HCT116 (cell line): ENCODE measurements around the gene TMEM101. TPM values are rescaled to one million over a fixed set of nuclear protein-coding genes. Genes with fewer than 3 reads are reported as not detected.

Experiments
- ATAC-seq: fragments of 200-7000 bp; cut with Tn5 transposase; 2 replicates; pipeline ENCODE4 v1.9.1; 2020; ENCODE audit warnings: mild to moderate bottlenecking, moderate library complexity
- BruUV-seq: library from RNA; stranded (reverse); fragments of 400-500 nt; replicated peaks from 2 replicates; lab custom pipeline; 2021; lab: Mats Ljungman, UMichigan
- CTCF ChIA-PET: fragments of 300-600 bp; sonication (Branson Sonifier 250); formaldehyde crosslinking; loops from one replicate; lab custom pipeline; 2021; ENCODE audit warnings: antibody characterized with exemption; lab: Charles Lee
- POLR2A ChIA-PET: fragments of 300-600, 350-600 bp; sonication (Branson Sonifier 250); formaldehyde crosslinking; loops from one replicate; lab custom pipeline; 2021; ENCODE audit warnings: antibody characterized with exemption; lab: Charles Lee
- RAD21 ChIA-PET, 2 experiments: fragments of 300-600 bp; sonication (Branson Sonifier 250); formaldehyde crosslinking; loops; one replicate each; lab custom pipeline; 2023; ENCODE audit warnings: low total read pairs in 2 of 2; ENCODE audit not compliant: uncharacterized antibody in 2 of 2, unreplicated experiment in 2 of 2, low non-redundant PET in 1 of 2; lab: Charles Lee
- DNase-seq: peaks from one replicate; pipeline ENCODE4 v3.0.0-alpha.2; 2010; ENCODE audit warnings: low read depth, low spot score
- H2AFZ ChIP-seq: fragments of 200-600 bp; shearing (Covaris generic), sonication (generic); 2 replicates; pipeline ENCODE4 v1.6.1; 2017; ENCODE audit warnings: low read depth, mixed run types, mixed read lengths, antibody characterized with exemption, low read length; ENCODE audit not compliant: poor library complexity, severe bottlenecking
- H3K27ac ChIP-seq: 2 replicates; pipeline ENCODE4 v1.5.1; 2012; ENCODE audit warnings: low read depth, low read length
- H3K27me3 ChIP-seq: fragments of 200-600 bp; sonication (generic); 2 replicates; pipeline ENCODE4 v1.6.1; 2016; ENCODE audit warnings: mixed run types, low read length, mixed read lengths; ENCODE audit not compliant: insufficient read depth
- H3K36me3 ChIP-seq, 2 experiments: fragments of 200-500 bp in 1 of 2; fragments of 200-600 bp in 1 of 2; sonication (Bioruptor generic) in 1 of 2; sonication (generic) in 1 of 2; 2 replicates each; pipeline versions ENCODE4 v1.5.1 to v1.6.1; 2014 to 2016; ENCODE audit warnings: low read length in 2 of 2, inconsistent platforms in 1 of 2, mixed read lengths in 1 of 2, mixed run types in 1 of 2; ENCODE audit not compliant: insufficient read depth in 2 of 2, control insufficient read depth in 1 of 2
- H3K4me1 ChIP-seq, 2 experiments: fragments of 200-600 bp in 1 of 2; sonication (generic) in 1 of 2; 2 replicates each; pipeline versions ENCODE4 v1.5.1 to v1.6.1; 2012 to 2017; ENCODE audit warnings: low read length in 2 of 2, inconsistent platforms in 1 of 2, mild to moderate bottlenecking in 1 of 2, mixed read lengths in 1 of 2, mixed run types in 1 of 2, moderate library complexity in 1 of 2; ENCODE audit not compliant: insufficient read depth in 2 of 2, control insufficient read depth in 1 of 2
- H3K4me2 ChIP-seq: fragments of 200-600 bp; sonication (generic); 2 replicates; pipeline ENCODE4 v1.6.1; 2017; ENCODE audit warnings: mixed run types, low read length, mixed read lengths
- H3K4me3 ChIP-seq, 2 experiments: fragments of 200-600 bp in 1 of 2; sonication (generic) in 1 of 2; replicated peaks in 1 of 2; 2 replicates each; pipeline ENCODE4 v1.5.1; 2011 to 2016; ENCODE audit warnings: low read length in 2 of 2, control low read depth in 1 of 2, low read depth in 1 of 2, mild to moderate bottlenecking in 1 of 2, mixed read lengths in 1 of 2, mixed run types in 1 of 2
- H3K79me2 ChIP-seq: fragments of 200-600 bp; sonication (generic); 2 replicates; pipeline ENCODE4 v1.6.1; 2017; ENCODE audit warnings: mild to moderate bottlenecking, mixed run types, low read length, moderate library complexity, mixed read lengths; ENCODE audit not compliant: insufficient read depth
- H3K9ac ChIP-seq: fragments of 200-600 bp; sonication (generic); 2 replicates; pipeline ENCODE4 v1.6.1; 2016; ENCODE audit warnings: low read length, mixed read lengths
- H3K9me2 ChIP-seq: fragments of 200-600 bp; sonication (generic), shearing (Covaris generic); 2 replicates; pipeline ENCODE4 v1.6.1; 2017; ENCODE audit warnings: mixed run types, mild to moderate bottlenecking, moderate library complexity; ENCODE audit not compliant: insufficient read depth
- H3K9me3 ChIP-seq, 2 experiments: fragments of 200-500 bp in 1 of 2; fragments of 200-600 bp in 1 of 2; sonication (Bioruptor generic) in 1 of 2; sonication (generic) in 1 of 2; 2 replicates each; pipeline ENCODE4 v1.6.1; 2014 to 2017; ENCODE audit warnings: low read length in 2 of 2, mixed read lengths in 2 of 2, inconsistent platforms in 1 of 2, low read depth in 1 of 2, mild to moderate bottlenecking in 1 of 2, mixed run types in 1 of 2, moderate library complexity in 1 of 2; ENCODE audit not compliant: control insufficient read depth in 1 of 2, insufficient read depth in 1 of 2
- H4K20me1 ChIP-seq: fragments of 200-600 bp; sonication (generic), shearing (Covaris generic); 2 replicates; pipeline ENCODE4 v1.6.1; 2017; ENCODE audit warnings: mixed run types, mild to moderate bottlenecking, moderate library complexity; ENCODE audit not compliant: insufficient read depth
- ATF3 ChIP-seq: IDR thresholded peaks from 2 replicates; pipeline ENCODE4 v1.6.1; 2012
- CEBPB ChIP-seq: IDR thresholded peaks from 2 replicates; pipeline ENCODE4 v1.6.1; 2012; ENCODE audit warnings: low read depth
- EGR1 ChIP-seq: IDR thresholded peaks from 2 replicates; pipeline ENCODE4 v1.6.1; 2012; ENCODE audit warnings: low read depth
- ELF1 ChIP-seq: IDR thresholded peaks from 2 replicates; pipeline ENCODE4 v1.6.1; 2012; ENCODE audit warnings: low read depth, borderline replicate concordance
- EZH2 ChIP-seq: fragments of 200-600 bp; sonication (generic); IDR thresholded peaks from 2 replicates; pipeline ENCODE4 v1.6.1; 2017; ENCODE audit warnings: antibody characterized with exemption, mixed run types
- FOSL1 ChIP-seq: IDR thresholded peaks from 2 replicates; pipeline ENCODE4 v1.6.1; 2012; ENCODE audit warnings: low read depth
- JUND ChIP-seq: IDR thresholded peaks from 2 replicates; pipeline ENCODE4 v1.6.1; 2012
- REST ChIP-seq: IDR thresholded peaks from 2 replicates; pipeline ENCODE4 v1.6.1; 2012; ENCODE audit warnings: low read depth
- SP1 ChIP-seq: IDR thresholded peaks from 2 replicates; pipeline ENCODE4 v1.6.1; 2012; ENCODE audit warnings: low read depth
- YY1 ChIP-seq: IDR thresholded peaks from 2 replicates; pipeline ENCODE4 v1.6.1; 2011; ENCODE audit warnings: low read length, low read depth, moderate library complexity, mild to moderate bottlenecking; ENCODE audit not compliant: insufficient replicate concordance; ENCODE audit errors: extremely low read depth
- ZNF274 ChIP-seq: fragments of 200-500 bp; sonication (Bioruptor generic); IDR thresholded peaks from 2 replicates; pipeline ENCODE4 v1.6.1; 2014; ENCODE audit warnings: mild to moderate bottlenecking, low read depth, low read length, inconsistent platforms
- intact Hi-C: fragments of 100-400 bp; cut with micrococcal nuclease; formaldehyde crosslinking; loops from 2 replicates; pipeline ENCODE4 v1.10.0; 2022
- total RNA-seq: library from RNA; stranded (reverse); gene quantifications from one replicate; pipeline ENCODE4 v1.2.1, GENCODE V29; 2021; ENCODE audit not compliant: unreplicated experiment

Gene TMEM101
- total RNA-seq, 1 experiment from 2014 or later, result 43.8 TPM

- no peaks in the 10 kb centered on the region for H3K27me3 ChIP-seq
- DNase-seq (no peak), ATAC-seq (no peak)
- BruUV-seq, result no TSS peak
- POLR2A ChIA-PET, result interaction anchor here (0.7 to 1.3 kb wide), 2 partner anchors 26 to 498 kb away, joined by 3 read pairs; no protein-coding TSS in a partner anchor
- H3K4me3 ChIP-seq, result no peak overlapping the region
- no peaks in the 10 kb centered on the region for H3K9me3 ChIP-seq
- peaks cover 92% of the 10 kb centered on the region for H3K79me2 ChIP-seq
- no peak overlapping the region for H3K9ac ChIP-seq
- peaks cover 15 to 32% of the 10 kb centered on the region in 2 experiments; a peak in 3 of 4 replicates for H3K36me3 ChIP-seq
- H2AFZ ChIP-seq, result no peak overlapping the region
- H3K27ac ChIP-seq, result no peak overlapping the region; the same call in 1 of the 2 replicates
- TF ChIP-seq ATF3 (no peak), REST (no peak), ZNF274 (no peak), JUND (no peak), EGR1 (no peak), ELF1 (no peak), CEBPB (no peak), FOSL1 (no peak), EZH2 (no peak), YY1 (no peak), SP1 (no peak)
- TF ChIP-seq, all 23 proteins: peak for 0
- Histone ChIP-seq H4K20me1 (peaks cover 12% of the 10 kb centered on the region; the same call in 1 of the 2 replicates), H3K9me2 (no peaks in the 10 kb centered on the region), H3K4me1 (no peaks in the 10 kb centered on the region), H3K4me2 (no peak overlapping the region)
- ChIA-PET CTCF (interaction anchor here (2.3 to 3.5 kb wide), 2 partner anchors 100 to 125 kb away, joined by 9 to 40 read pairs; no protein-coding TSS in a partner anchor), RAD21 (no interaction called here)
- intact Hi-C loops, result no loop called here
Measured at GRCh38 chr17:44043272-44043696, 28.5 kb upstream of the TMEM101 start.
